ENCODE data around the gene ATXN7.

DNA sequence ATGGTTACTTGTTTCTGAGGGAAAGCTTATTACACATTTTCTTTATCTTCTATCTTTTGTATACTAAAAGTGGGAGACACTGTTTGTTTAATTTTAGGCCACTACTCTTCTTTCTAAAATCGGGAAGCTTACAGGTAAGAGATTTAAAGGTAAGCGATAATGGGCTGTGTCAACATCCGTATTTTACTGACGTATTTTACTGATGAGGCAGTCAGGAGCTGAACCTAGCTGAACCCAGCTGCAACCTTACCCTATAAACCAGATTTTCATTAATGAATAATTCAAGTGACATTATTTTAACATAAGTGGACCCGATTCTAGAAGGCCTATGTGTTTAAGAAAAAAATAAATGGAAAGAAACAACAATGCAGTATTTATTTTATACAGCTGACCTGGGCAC, 146.5 kb downstream of the ATXN7 start:
- TF ChIP-seq, protein P1, sequence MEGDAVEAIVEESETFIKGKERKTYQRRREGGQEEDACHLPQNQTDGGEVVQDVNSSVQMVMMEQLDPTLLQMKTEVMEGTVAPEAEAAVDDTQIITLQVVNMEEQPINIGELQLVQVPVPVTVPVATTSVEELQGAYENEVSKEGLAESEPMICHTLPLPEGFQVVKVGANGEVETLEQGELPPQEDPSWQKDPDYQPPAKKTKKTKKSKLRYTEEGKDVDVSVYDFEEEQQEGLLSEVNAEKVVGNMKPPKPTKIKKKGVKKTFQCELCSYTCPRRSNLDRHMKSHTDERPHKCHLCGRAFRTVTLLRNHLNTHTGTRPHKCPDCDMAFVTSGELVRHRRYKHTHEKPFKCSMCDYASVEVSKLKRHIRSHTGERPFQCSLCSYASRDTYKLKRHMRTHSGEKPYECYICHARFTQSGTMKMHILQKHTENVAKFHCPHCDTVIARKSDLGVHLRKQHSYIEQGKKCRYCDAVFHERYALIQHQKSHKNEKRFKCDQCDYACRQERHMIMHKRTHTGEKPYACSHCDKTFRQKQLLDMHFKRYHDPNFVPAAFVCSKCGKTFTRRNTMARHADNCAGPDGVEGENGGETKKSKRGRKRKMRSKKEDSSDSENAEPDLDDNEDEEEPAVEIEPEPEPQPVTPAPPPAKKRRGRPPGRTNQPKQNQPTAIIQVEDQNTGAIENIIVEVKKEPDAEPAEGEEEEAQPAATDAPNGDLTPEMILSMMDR (IDR thresholded peaks at IDR 0.05): no peak
- TF ChIP-seq POLR2A (IDR thresholded peaks at IDR 0.05; ENCODE audit: low read depth): no peak

Data from esophagus muscularis mucosa (tissue), 3 donors.